ENCODE data around the gene RSPH1. TPM values are rescaled to one million over a fixed set of nuclear protein-coding genes. Genes with fewer than 3 reads are reported as not detected.

Gene RSPH1
- total RNA-seq, 6 donors from 2014 or later, result 0.46 to 68.4 (median 13.4) TPM

GRCh38 chr21:42481169-42481568 lies 14.9 kb downstream of the RSPH1 start:
- DNase-seq (no peak), ATAC-seq (ENCODE audit: low FRiP score in 2 of 2) (no peak)
- no peaks in the 10 kb centered on the region for H3K27me3 ChIP-seq
- no peak overlapping the region for H3K4me3 ChIP-seq
- no peaks in the 10 kb centered on the region for H3K4me1 ChIP-seq
- TF ChIP-seq POLR2AphosphoS5 (IDR thresholded peaks at IDR 0.05), result no peak
- no peak for TF ChIP-seq CTCF (IDR thresholded peaks at IDR 0.05)
- no peak for TF ChIP-seq EP300 (IDR thresholded peaks at IDR 0.05)
- TF ChIP-seq POLR2A (IDR thresholded peaks at IDR 0.05), result no peak
- no peaks in the 10 kb centered on the region for H3K36me3 ChIP-seq
- WGBS, 2 donors, result 92 to 94% methylated on average over 4 of the region's 4 CpGs
- no peaks in the 10 kb centered on the region for H3K9me3 ChIP-seq
- no peak overlapping the region for H3K27ac ChIP-seq

DNA sequence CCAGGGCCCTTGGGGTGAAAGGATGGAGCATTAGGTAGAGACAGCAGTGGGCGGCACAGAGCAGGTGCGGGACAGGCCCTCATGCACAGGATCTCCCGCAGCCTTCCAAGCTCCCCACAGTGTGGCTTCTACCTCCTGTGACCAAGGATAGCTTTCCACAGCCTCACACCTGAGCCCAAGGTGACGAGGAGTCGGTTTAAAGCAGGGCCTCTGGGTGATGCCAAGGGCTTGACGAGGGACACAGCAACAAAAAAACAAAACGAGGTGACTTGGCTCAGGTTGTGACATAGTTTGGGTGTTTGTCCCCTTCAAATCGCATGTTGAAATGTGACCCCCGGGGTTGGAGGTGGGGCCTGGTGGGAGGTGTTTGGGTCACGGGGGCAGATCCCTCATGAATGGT lies 15.3 kb downstream of the RSPH1 start:
- TF ChIP-seq EP300 (IDR thresholded peaks at IDR 0.05) (no peak), POLR2AphosphoS5 (IDR thresholded peaks at IDR 0.05) (no peak), CTCF (IDR thresholded peaks at IDR 0.05) (no peak), POLR2A (IDR thresholded peaks at IDR 0.05) (no peak)
- DNase-seq (no peak), ATAC-seq (ENCODE audit: low FRiP score in 2 of 2) (no peak)
- Histone ChIP-seq H3K36me3 (no peaks in the 10 kb centered on the region), H3K4me3 (no peak overlapping the region), H3K9me3 (no peaks in the 10 kb centered on the region), H3K27ac (no peak overlapping the region), H3K4me1 (no peaks in the 10 kb centered on the region), H3K27me3 (no peaks in the 10 kb centered on the region)
- WGBS, 2 donors, result 87 to 93% methylated on average over 10 of the region's 10 CpGs

DNA sequence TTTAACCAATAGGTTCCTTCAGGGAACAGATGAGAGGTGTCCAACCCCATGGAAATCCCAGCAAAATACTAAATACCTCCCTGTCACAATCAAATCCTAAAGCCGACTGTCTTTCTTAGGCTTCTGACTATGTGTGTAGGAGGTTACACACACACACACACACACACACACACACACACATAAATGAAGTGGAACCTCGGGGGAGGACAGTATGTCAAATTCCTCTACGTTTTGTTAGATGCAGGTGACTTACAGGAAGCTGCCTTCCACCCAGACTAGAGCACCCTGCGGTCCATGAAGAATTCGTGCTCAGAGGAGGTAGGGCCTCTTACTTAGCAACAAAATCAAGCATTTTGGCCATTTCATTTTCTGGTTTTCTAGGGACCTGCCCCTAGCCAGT lies 16.4 kb downstream of the RSPH1 start:
- Histone ChIP-seq H3K4me1 (no peaks in the 10 kb centered on the region), H3K27me3 (no peaks in the 10 kb centered on the region), H3K4me3 (no peak overlapping the region), H3K27ac (no peak overlapping the region), H3K36me3 (no peaks in the 10 kb centered on the region), H3K9me3 (no peaks in the 10 kb centered on the region)
- 82 to 88% methylated on average over 5 of the region's 5 CpGs for WGBS, 2 donors
- no peak for ATAC-seq (ENCODE audit: low FRiP score in 2 of 2)
- TF ChIP-seq EP300 (IDR thresholded peaks at IDR 0.05) (no peak), POLR2A (IDR thresholded peaks at IDR 0.05) (no peak), POLR2AphosphoS5 (IDR thresholded peaks at IDR 0.05) (no peak), CTCF (IDR thresholded peaks at IDR 0.05) (no peak)
- no peak for DNase-seq

- Histone ChIP-seq H3K9me3 (no peaks in the 10 kb centered on the region), H3K27ac (no peak overlapping the region), H3K36me3 (no peaks in the 10 kb centered on the region), H3K4me3 (no peak overlapping the region), H3K4me1 (peaks cover 0 to 5% (median 2%) of the 10 kb centered on the region in 4 donors), H3K27me3 (no peaks in the 10 kb centered on the region)
- DNase-seq (no peak), ATAC-seq (ENCODE audit: low FRiP score in 2 of 2) (no peak)
- TF ChIP-seq CTCF (IDR thresholded peaks at IDR 0.05) (no peak), POLR2AphosphoS5 (IDR thresholded peaks at IDR 0.05) (no peak), POLR2A (IDR thresholded peaks at IDR 0.05) (no peak), EP300 (IDR thresholded peaks at IDR 0.05) (no peak)
- 65 to 77% methylated on average over 7 of the region's 7 CpGs for WGBS, 2 donors
Measured at GRCh38 chr21:42478504-42478903, 17.5 kb downstream of the RSPH1 start.

Data from upper lobe of left lung (tissue), 6 donors.